Tibial artery (tissue), 4 donors: ENCODE data around the gene TSHZ2.
"Not testable (repeated sequence)": the region's sequence is repeated elsewhere in the genome, so short reads cannot be mapped to it uniquely, and the experiment has no call there.

Experiments
- DNase-seq, 2 donors: peaks; one replicate each; pipeline ENCODE4 v3.0.0-alpha.2; 2019
- H3K27ac ChIP-seq, 2 donors: fragments of 200-600 bp; sonication (generic) in 1 of 2; 1 replicate in 1 of 2; 2 replicates in 1 of 2; pipeline ENCODE4 v1.5.1; 2018 to 2019; ENCODE audit warnings: mild to moderate bottlenecking in 1 of 2
- H3K27me3 ChIP-seq, 2 donors: fragments of 200-600 bp; sonication (generic) in 1 of 2; one replicate each; pipeline versions ENCODE4 v1.5.1 to v1.6.0; 2016 to 2019
- H3K36me3 ChIP-seq, 3 donors: fragments of 200-600 bp; sonication (generic) in 2 of 3; one replicate each; pipeline ENCODE4 v1.5.1; 2016 to 2019; ENCODE audit warnings: mild to moderate bottlenecking in 2 of 3
- H3K4me1 ChIP-seq, 4 donors: fragments of 200-600 bp; sonication (generic) in 2 of 4; 1 replicate in 3 of 4; 2 replicates in 1 of 4; pipeline ENCODE4 v1.5.1; 2016 to 2019
- H3K4me3 ChIP-seq, 2 donors: fragments of 200-600 bp; sonication (generic) in 1 of 2; 1 replicate in 1 of 2; 2 replicates in 1 of 2; pipeline ENCODE4 v1.5.1; 2018 to 2019; ENCODE audit warnings: mild to moderate bottlenecking in 2 of 2
- H3K9me3 ChIP-seq, 3 donors: fragments of 200-600 bp; sonication (generic) in 1 of 3; one replicate each; pipeline ENCODE4 v1.5.1; 2016 to 2019
- CTCF ChIP-seq, 2 experiments: fragments of 200-600 bp in 1 of 2; fragments of 450-650 bp in 1 of 2; IDR thresholded peaks; one replicate each; pipeline ENCODE4 v1.5.1; 2017 to 2019; ENCODE audit warnings: antibody characterized with exemption in 2 of 2, mild to moderate bottlenecking in 1 of 2, moderate library complexity in 1 of 2
- intact Hi-C: fragments of 100-400 bp; cut with DNase I; formaldehyde crosslinking; loops from one replicate; pipeline ENCODE4 v1.15.0; 2023; ENCODE audit warnings: low total_unique reads

Gene TSHZ2

GRCh38 chr20:53466279-53466678 is 494.1 kb downstream of the TSHZ2 start:
- no peak for DNase-seq

GRCh38 chr20:53468587-53468986 is 496.4 kb downstream of the TSHZ2 start:
- no peaks in the 10 kb centered on the region for H3K9me3 ChIP-seq
- DNase-seq, result no peak
- no peak overlapping the region for H3K4me3 ChIP-seq
- intact Hi-C loops, result no loop called here
- H3K36me3 ChIP-seq, result no peaks in the 10 kb centered on the region
- TF ChIP-seq CTCF (IDR thresholded peaks at IDR 0.05), result no peak
- H3K27ac ChIP-seq, result no peak overlapping the region
- no peaks in the 10 kb centered on the region for H3K4me1 ChIP-seq
- no peaks in the 10 kb centered on the region for H3K27me3 ChIP-seq

More at GRCh38 chr20:53466279-53466678, 494.1 kb downstream of the TSHZ2 start:
- Histone ChIP-seq H3K9me3 (no peaks in the 10 kb centered on the region), H3K27me3 (no peaks in the 10 kb centered on the region), H3K27ac (no peak overlapping the region), H3K4me1 (no peaks in the 10 kb centered on the region), H3K36me3 (no peaks in the 10 kb centered on the region), H3K4me3 (no peak overlapping the region)
- TF ChIP-seq CTCF (IDR thresholded peaks at IDR 0.05), result no peak
- intact Hi-C loops, result no loop called here

GRCh38 chr20:53472859-53473258 is 500.7 kb downstream of the TSHZ2 start:
- H3K4me1 ChIP-seq, intact Hi-C loops, DNase-seq: not testable (repeated sequence)

GRCh38 chr20:53480913-53481312 is 508.8 kb downstream of the TSHZ2 start:
- intact Hi-C loops, result no loop called here
- peaks cover 0 to 7% (median 0%) of the 10 kb centered on the region in 3 donors for H3K9me3 ChIP-seq
- no peak for TF ChIP-seq CTCF (IDR thresholded peaks at IDR 0.05)
- no peak overlapping the region for H3K4me3 ChIP-seq
- H3K27me3 ChIP-seq, result no peaks in the 10 kb centered on the region
- H3K27ac ChIP-seq, result no peak overlapping the region
- no peak for DNase-seq
- no peaks in the 10 kb centered on the region for H3K36me3 ChIP-seq
- no peaks in the 10 kb centered on the region for H3K4me1 ChIP-seq

More at GRCh38 chr20:53472859-53473258, 500.7 kb downstream of the TSHZ2 start:
- not testable (repeated sequence) for H3K4me3 ChIP-seq, H3K9me3 ChIP-seq, H3K27me3 ChIP-seq, H3K36me3 ChIP-seq, H3K27ac ChIP-seq

- no peak for DNase-seq
- Histone ChIP-seq H3K36me3 (no peaks in the 10 kb centered on the region), H3K4me1 (no peaks in the 10 kb centered on the region), H3K9me3 (peaks cover 0 to 7% (median 0%) of the 10 kb centered on the region in 3 donors), H3K27ac (no peak overlapping the region), H3K27me3 (no peaks in the 10 kb centered on the region), H3K4me3 (no peak overlapping the region)
- intact Hi-C loops, result no loop called here
- no peak for TF ChIP-seq CTCF (IDR thresholded peaks at IDR 0.05)
Measured at GRCh38 chr20:53487461-53488200, 515.5 kb downstream of the TSHZ2 start.

GRCh38 chr20:53488775-53489272 is 516.7 kb downstream of the TSHZ2 start:
- no peaks in the 10 kb centered on the region for H3K36me3 ChIP-seq
- no peaks in the 10 kb centered on the region for H3K27me3 ChIP-seq
- no peaks in the 10 kb centered on the region for H3K9me3 ChIP-seq
- no peak for TF ChIP-seq CTCF (IDR thresholded peaks at IDR 0.05)
- intact Hi-C loops, result no loop called here
- no peaks in the 10 kb centered on the region for H3K4me1 ChIP-seq
- H3K27ac ChIP-seq, result no peak overlapping the region
- no peak overlapping the region for H3K4me3 ChIP-seq
- no peak for DNase-seq
